GM10248 (cell line): Measurements from ENCODE around the gene TGM2.

Experiments used
- CTCF ChIA-PET: fragments of 300-600 bp; sonication (Branson Sonifier 250); formaldehyde crosslinking; extraction: SDS; loops from one replicate; lab custom pipeline; 2021; ENCODE audit warnings: antibody characterized with exemption; lab: Yijun Ruan, JAX
- POLR2A ChIA-PET: fragments of 350-650 bp; sonication (Branson Sonifier 250); formaldehyde crosslinking; extraction: SDS; loops from one replicate; lab custom pipeline; 2020; ENCODE audit warnings: antibody characterized with exemption; lab: Yijun Ruan, JAX
- DNase-seq: peaks from one replicate; pipeline ENCODE4 v3.0.0; 2012; ENCODE audit errors: extremely low spot score
- CTCF ChIP-seq: IDR thresholded peaks from 2 replicates; pipeline ENCODE4 v1.5.1; 2012; ENCODE audit warnings: mild to moderate bottlenecking, low read depth; ENCODE audit errors: extremely low read depth, missing control alignments, control extremely low read depth

Gene TGM2

GRCh38 chr20:38117635-38118034, 47.4 kb downstream of the TGM2 start:
- ChIA-PET CTCF (no interaction called here), POLR2A (no interaction called here)
- DNase-seq = no peak
- TF ChIP-seq CTCF = no peak

- no peak for TF ChIP-seq CTCF
- POLR2A ChIA-PET = no interaction called here
- CTCF ChIA-PET = interaction anchor here (0.7 kb wide), 1 partner anchor 59 kb away, joined by 3 read pairs; no protein-coding TSS in a partner anchor
- no peak for DNase-seq
These were observed 47.9 kb downstream of the TGM2 start for GRCh38 chr20:38117205-38117604.

GRCh38 chr20:38116409-38117165, 48.5 kb downstream of the TGM2 start:
- DNase-seq = no peak
- POLR2A ChIA-PET = no interaction called here

GRCh38 chr20:38115896-38116295, 49.2 kb downstream of the TGM2 start:
- ChIA-PET CTCF (interaction anchor here (5.7 kb wide), 1 partner anchor 41 kb away, joined by 40 read pairs; no protein-coding TSS in a partner anchor), POLR2A (no interaction called here)
- DNase-seq = no peak
- no peak for TF ChIP-seq CTCF

More at GRCh38 chr20:38116409-38117165, 48.5 kb downstream of the TGM2 start:
- no peak for TF ChIP-seq CTCF
- CTCF ChIA-PET = interaction anchor here (0.7 to 5.7 kb wide), 2 partner anchors 42 to 59 kb away, joined by 3 to 40 read pairs; no protein-coding TSS in a partner anchor

GRCh38 chr20:38115205-38115604, 49.9 kb downstream of the TGM2 start:
- ChIA-PET POLR2A (interaction anchor here (0.5 kb wide), 1 partner anchor 77 kb away, joined by 4 read pairs; no protein-coding TSS in a partner anchor), CTCF (interaction anchor here (0.9 to 5.7 kb wide), 7 partner anchors 8 to 293 kb away, joined by 3 to 40 read pairs (median 4); no protein-coding TSS in a partner anchor)
- peak; percentile 31 for TF ChIP-seq CTCF
- DNase-seq = no peak

- POLR2A ChIA-PET = no interaction called here
- no peak for DNase-seq
- CTCF ChIA-PET = interaction anchor here (0.9 to 5.7 kb wide), 10 partner anchors 9 to 294 kb away, joined by 3 to 40 read pairs (median 4); no protein-coding TSS in a partner anchor
- TF ChIP-seq CTCF = no peak
These were observed 50.7 kb downstream of the TGM2 start for GRCh38 chr20:38114353-38114791.
